T-helper 1 cell (primary cell): ENCODE data around the gene MAP3K20.
"Not testable (repeated sequence)": the region's sequence is repeated elsewhere in the genome, so short reads cannot be mapped to it uniquely, and the experiment has no call there.

ENCODE experiments used
- DNase-seq, 5 donors: peaks; one replicate each; pipeline ENCODE4 v3.0.0-alpha.2; 2012 to 2020

Gene MAP3K20

GRCh38 chr2:173205375-173205774 is 129.7 kb downstream of the MAP3K20 start:
- DNase-seq, result no peak

GRCh38 chr2:173207124-173207523 is 131.5 kb downstream of the MAP3K20 start:
- DNase-seq, result not testable (repeated sequence)

DNA sequence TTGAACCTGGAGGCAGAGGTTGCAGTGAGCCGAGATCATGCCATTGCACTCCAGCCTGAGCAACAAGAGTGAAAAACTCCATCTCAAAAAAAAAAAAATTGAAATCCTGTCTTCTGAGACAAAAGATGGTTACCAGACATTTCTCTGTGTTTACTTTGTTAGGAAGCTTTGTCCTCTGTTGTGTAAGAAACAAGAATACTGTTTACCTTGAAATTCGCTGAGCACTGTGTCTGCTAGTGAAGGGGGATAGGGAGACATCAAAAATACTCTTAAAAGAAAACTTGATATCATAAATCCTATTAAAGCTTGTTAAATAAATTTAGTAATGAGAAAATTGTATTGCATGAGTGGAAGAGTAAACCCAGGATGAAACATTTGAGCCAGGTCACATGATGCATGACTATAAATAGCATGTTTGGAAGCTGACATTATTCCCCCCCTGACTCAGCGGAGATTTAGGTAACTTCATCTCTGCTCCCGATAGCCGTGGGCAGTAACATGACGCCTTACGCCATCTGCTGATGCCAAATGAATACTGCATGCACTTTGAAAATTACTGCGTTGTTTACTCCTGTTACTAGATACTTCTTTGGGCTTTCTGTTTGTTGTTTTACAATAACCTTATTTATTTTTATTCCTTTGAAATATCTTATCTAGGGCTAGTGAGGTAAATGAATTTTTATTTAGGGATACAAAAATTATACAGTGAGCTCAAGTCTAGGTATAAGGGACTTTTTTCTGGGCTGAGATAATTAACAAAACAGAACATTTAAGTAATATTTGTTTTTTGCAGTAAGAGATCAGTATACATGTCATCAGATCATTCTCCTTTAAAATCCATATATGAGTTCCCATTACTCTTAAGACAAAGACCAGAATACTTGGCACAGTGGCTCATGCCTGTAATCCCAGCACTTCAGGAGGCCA is 134.9 kb downstream of the MAP3K20 start:
- DNase-seq, result peak in 4 of 5 donors; percentile 6 to 58 (median 24)

- DNase-seq, result no peak
Observed at GRCh38 chr2:173213181-173213580, 137.5 kb downstream of the MAP3K20 start.

DNA sequence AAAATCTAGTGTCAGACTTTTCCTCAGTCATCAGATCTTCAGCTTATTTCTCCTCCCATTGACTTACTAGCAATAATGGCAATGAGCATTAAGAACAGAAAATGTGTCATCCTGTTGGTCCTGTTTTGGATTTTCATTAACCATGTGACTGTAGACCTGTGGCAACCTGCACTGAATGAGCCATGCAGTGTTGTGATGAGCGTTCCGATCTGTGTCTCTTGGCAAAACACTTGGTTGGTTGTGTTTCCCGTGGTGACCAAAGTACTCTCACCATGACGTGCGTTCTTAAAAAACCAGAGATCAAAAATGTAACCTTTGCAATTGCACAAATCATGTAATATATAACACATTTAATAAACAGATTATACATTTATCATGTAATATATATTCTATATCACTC is 138.6 kb downstream of the MAP3K20 start:
- no peak for DNase-seq

GRCh38 chr2:173215316-173215715 is 139.7 kb downstream of the MAP3K20 start:
- no peak for DNase-seq

DNA sequence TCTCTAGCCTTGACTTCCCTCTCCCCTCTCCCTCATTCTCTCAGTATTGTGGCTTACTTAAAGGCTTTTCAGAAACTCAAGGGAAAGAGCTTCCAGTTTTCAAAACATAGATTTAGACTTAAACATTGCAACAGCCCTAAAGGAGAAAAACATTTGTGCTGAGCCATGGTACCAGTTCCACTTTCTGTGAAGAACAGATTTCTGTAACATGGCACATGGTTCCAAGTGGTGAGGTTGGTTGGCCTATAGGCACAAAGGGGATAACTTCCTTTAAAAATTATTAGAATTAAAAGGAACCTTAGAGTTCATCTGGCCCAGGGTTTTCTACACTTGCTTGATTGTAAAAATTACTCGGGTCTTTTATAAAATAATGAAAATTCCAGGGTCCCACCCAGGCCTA is 140.4 kb downstream of the MAP3K20 start:
- no peak for DNase-seq

GRCh38 chr2:173216668-173217067 is 141.0 kb downstream of the MAP3K20 start:
- no peak for DNase-seq

DNA sequence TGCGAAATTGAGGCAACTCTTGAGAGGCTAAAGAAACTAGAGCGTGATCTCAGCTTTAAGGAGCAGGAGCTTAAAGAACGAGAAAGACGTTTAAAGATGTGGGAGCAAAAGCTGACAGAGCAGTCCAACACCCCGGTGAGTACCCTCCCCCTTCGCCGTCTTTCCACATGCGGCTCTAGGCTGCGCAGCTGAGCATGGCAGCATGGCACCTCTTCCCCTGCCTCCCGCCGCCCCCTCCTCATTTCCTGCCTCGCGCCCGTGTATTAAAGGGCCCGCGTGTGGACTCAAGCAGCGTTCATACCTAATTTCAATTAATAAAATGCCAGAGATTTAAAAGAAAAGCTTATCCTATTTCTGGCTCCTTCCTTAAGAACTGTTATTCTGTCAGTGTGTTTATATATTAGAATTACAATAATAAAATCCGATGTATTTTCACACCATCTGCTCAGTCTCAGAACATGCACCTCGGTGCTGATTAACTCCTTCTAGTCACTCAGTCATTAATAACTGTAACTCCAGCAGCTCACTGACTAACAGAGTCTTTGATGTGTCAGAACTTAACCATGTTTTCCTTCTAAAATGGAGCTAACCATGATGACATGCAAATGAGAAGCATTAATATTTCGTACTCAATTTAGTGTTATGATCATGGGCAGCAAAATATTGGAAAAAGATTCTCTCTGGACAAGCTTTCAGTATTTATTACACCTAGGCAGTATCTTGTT is 141.6 kb downstream of the MAP3K20 start:
- no peak for DNase-seq

DNA sequence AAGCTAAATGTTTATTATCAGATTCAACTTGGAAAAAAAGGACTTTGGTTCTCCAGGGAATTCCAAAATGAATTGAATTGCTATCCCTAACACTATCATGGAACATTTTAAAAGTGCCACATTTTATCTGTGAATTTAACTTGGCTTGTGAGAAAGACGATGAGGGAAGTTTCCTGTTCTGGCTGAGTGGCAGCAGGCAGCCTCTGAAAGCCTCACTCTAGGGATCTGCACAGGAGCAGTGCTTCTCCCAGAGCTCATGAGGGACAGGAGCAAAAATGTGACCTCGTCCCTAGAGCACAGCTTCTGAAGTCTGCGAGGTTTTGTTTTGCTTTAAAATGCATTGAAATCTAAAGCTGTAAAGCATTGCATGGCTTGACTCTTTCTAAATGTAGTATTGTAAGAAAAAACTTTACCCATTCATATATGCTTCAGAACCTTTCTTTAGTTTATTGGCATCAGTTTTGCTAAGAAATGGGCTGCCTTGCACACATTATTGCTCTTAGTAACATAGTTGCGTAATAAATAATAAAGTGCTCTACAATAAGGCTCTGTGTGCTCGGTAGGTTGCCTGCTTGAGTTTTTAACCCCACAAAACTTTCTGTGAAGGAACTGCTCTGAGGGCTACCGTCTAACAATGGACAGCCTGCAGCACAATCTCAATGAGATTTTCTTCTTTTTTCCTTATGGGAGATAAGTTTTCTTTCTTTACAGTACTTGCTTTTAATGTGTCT is 142.8 kb downstream of the MAP3K20 start:
- no peak for DNase-seq

GRCh38 chr2:173221132-173221695 is 145.6 kb downstream of the MAP3K20 start:
- DNase-seq, result no peak

DNA sequence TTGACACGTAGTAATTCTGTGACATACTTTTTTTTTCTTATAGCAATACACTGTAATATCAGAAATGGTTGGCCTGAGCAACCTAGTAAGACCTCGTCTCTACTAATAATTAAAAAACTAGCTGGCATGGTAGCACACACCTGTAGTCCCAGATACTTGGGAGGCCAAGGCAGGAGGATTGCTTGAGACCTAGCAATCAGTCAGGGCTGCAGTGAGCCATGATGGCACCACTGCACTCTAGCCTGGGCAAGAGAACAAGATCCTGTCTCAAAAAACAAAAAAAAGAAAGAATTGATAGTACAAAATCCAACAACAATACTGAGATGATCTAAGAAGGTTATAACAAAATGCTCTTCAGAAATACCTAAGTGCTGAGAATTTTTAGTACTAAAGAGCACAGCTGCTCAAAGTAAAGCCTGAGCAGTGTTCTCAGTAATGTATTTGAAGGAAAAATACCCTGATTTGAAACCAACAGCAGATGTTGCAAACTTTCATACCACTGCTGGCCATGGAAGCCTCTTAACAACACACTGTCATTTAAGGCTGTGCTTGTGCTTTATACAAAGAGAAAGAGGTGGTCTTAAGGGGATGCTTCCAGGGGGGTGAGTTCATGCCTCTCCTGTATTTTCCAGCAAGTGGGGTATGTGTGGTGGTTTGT is 146.4 kb downstream of the MAP3K20 start:
- no peak for DNase-seq

- DNase-seq, result no peak
Observed at GRCh38 chr2:173223871-173224270, 148.2 kb downstream of the MAP3K20 start.

- no peak for DNase-seq
Observed at GRCh38 chr2:173226899-173227698, 151.5 kb downstream of the MAP3K20 start.

DNA sequence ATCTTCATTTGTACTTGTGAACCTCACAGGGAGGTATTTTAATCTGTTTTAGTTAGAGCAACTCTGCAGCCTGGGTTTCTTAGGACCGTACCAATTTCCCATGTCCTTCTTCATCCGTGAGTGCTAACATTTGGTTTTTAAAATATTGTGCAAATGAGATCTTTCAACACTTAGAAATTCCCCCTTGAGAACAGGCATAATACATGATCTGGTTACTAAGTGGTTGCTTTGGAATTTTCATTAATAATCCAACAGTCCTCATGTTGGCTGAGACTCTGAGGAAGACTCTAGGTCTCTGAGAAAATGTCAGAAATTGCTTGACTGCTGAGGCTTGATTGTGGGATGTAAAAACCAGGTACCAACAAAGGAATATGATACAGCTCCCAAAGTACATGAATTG is 153.4 kb downstream of the MAP3K20 start:
- no peak for DNase-seq

DNA sequence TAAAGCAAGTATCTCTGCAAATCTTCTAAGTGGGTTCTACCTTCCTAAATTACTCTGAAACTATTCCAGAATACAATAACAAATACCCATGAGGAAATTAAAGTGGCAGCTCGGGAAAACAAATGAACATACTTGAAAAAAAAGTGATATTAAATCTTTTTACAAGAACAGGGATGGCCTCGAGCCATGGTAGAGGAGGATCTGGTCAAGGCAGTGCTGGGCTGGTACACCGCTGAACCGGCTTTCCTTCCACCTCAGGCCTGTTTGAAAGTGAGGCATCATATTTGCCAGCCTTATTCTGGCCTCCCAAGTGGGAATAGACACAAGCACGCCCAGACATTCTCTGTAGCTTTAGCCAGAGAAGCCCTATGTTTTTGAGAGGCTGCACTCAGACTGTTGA is 154.5 kb downstream of the MAP3K20 start:
- DNase-seq, result no peak

DNA sequence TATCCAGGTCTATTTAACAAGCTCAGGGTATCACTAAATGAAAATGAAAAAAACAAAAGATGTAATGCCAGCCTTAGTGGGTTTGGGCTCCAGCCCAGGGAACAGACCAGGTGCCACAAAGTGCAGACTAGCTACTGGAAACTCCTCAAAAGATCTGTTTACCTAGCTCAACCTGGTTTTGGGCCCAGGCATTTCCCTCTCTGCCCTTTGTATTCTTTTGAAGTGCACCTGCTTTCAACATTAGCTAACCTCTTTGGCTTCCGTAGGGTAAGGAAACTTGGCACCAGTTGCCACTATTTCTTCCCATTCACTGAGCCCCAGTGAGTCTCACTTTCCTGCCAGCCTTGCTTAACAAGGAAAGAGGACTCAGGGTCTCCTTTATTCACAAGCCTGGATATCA is 155.4 kb downstream of the MAP3K20 start:
- DNase-seq, result no peak

DNA sequence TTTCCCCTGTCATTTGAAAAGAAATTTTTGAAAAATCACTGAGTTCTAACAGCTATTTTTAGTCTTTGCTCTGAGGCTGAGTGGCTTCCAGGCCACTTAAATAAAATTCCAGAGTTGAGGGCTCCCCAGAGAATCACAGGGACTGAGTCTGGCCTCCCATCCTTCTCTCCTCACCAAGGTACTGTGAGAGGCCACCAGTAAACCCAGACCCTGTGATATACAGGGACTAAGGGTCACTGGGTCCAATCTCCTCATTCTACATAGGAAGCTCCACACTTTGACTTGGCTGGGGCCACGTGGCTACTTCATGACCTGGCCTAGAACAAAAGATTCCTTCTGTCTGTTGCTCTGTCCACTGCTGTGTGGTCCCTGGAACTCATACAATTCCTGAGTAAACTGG is 155.8 kb downstream of the MAP3K20 start:
- DNase-seq, result no peak

DNA sequence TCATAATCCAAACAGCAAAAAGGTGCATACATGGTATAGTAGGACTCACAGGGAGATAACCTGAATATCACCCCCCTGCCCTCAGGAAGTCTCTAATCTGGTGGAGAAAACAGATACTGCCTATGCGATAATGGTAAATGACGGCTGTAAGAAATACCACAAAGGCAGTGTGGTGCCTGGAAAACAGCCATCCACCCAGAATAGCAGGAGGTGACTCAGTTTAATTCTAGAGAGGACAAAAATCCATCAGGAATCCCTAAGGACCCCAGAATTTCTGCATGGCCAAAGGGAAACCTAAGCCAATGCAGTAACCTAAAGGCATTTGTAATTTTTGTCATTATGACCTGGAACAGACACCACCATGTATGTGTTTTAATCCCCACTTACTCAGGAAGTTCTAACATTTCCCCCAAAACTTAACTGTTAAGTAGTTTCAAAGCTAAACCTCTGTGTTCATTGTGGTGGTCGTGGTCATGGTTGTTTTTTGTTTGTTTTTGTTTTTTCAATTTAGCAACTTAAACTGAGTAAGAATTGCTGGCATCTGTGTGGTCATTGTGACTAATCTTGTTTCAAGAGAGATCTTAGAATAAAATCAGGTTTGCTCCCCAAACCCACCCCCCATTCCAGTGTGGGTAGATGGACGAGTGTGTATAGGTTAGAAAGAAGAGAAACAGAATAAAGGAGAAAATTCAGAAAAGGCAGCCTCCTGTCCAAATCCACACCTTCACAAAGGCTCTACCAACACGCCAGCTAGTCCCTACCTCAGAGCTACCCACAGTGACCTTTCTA is 157.5 kb downstream of the MAP3K20 start:
- DNase-seq, result peak in 1 of 5 donors; percentile 47

GRCh38 chr2:173235947-173236803 is 160.5 kb downstream of the MAP3K20 start:
- no peak for DNase-seq
